Stimulated activated CD4-positive, alpha-beta T cell treated with anti-CD3 and anti-CD28 coated beads, Interleukin-4, amount 100 ng/mL, for 48 hours (primary cell): Measurements from ENCODE around the gene OR6K3.

Experiments
- DNase-seq, 2 donors: peaks; one replicate each; pipeline ENCODE4 v3.0.0-alpha.2; 2020; ENCODE audit warnings: low read depth in 2 of 2

OR6K3 gene

DNA sequence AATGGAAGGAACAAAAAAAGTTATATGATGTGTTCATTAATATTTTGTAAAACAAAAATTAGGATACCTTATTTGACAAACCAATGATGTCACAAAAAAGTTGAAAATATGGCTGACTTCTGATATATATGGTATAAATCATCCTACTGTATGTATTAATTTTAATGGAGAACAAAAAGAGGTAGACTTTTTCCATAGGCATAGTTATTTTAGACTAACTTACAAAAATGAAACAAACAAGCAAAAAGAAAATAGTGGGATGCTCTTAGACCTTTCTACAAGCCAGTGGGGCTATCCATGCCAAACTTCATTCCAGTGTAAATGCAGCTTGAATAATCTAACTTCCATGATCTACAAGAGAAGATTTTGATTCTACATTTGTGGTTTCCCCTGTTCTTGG lies 33.5 kb downstream of the OR6K3 start:
- no peak for DNase-seq

DNA sequence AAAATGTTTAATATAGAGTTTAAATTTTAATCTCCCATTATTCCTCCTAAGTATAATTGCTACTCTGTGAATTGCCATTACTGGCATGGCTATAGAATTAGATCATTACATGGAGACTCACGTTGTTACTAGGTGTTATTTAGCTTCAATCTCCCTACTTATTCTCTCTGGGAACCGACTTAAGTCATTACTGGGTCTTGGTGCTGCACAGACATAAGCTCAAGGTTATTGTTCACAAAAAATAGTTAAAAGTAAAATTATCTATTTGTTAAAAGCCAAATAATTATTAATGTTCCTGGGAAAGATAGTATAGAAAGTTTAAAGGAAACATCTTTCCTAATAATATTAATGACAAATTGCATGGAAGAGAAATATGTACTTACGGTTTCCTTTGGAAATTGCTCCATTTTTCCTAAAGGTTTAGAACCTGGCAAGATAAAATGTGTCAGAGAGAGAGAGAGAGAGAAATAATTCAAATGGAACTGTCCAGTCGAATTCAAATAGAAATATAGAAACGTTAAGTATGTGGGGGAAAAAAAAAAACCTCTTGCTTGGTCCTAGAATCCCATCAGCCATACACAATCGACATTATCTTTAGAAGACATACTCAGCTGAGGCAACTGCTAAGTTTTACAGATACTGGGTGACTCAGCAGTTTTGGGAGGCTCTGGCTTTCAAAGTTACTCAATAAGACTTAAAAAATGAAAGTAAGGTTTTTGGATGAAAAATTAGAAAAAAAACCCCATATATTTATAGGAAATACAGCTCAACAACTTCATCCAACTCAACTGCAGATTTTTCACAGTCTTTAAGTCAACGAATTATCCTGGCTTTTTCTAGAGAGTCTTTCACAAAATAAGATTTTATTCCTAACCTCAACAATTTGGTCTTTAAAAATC lies 34.2 kb downstream of the OR6K3 start, which contains the start of gene SPTA1:
Gene SPTA1, minus strand, starts transcription at position 605 of the 899 bp plus-strand sequence. Its CDS starts 198 bp downstream, at position 407.
- DNase-seq: no peak

DNA sequence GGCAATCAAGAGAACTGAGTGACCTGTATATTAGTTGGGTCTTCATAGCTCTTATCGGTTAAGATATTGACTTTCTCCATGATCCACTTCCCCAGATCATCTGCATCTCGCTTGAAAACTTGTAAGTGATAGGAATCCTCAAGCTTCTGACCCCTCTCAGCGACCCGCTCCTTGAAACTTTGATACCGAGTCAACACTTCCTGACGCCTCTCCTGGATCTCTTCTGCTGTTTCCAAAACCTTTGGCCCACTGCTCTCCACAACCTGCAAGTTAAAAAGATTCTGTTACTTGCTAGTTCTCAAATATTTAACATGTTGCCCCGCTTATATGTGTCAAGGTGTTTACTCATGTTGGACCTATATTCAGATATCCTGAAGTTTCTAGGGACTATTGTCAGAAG lies 35.4 kb downstream of the OR6K3 start:
- DNase-seq: no peak

GRCh38 chr1:158681606-158682005 lies 38.9 kb downstream of the OR6K3 start:
- DNase-seq: no peak

DNA sequence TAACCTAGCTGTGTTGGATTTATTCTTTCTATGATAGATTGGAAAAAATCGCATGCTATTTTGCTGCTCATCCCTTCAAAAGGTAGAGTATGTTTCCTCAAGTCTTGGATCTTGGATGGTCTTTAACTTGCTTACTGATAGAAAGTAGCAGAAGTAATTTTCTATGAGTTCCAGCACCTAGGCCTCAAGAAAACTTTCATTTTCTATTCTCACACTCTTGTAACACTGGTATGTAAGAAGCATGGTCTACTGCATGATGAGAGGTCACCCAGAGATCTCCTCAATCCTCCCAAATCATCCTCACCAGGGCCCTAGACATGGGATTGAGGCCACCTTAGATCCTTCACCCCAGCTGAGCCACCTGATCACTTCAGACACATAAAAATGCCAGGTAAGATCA lies 41.2 kb downstream of the OR6K3 start:
- DNase-seq: no peak

DNA sequence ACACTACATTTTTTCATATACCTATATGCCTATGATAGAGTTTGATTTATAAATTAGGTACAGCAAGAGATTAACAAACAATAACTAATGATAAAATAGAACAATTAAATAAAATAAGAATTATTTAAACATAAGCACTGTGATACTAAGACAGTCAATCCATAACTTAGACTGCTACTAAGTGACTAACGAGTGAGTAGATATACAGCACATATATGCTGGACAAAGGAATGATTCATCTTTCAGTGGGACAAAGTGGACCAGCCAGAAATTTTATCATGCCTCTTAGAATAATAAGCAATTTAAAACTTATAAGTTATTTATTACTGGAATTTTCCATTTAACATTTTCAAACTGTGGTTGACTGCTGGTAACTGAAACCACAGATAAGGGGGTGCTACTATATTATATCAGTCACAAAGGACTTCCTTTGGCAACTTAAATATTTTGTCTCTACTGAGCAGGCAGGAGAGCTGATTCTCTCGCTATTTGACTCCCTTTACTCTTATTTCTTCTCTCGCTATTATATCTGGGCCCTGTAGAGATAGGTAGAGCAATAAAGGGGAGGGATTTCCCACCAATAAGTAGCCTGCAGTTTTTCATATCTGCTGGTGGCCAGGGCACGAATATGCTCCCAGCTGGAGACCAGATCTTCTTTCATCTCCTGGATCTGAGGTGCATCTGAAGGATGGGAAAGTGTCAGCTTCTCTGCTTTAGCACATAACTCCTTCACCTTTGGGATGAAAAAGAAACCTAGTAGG lies 44.8 kb downstream of the OR6K3 start:
- no peak for DNase-seq

GRCh38 chr1:158674302-158674701 lies 46.2 kb downstream of the OR6K3 start:
- DNase-seq: no peak
